Activated CD4-positive, alpha-beta T cell treated with anti-CD3 and anti-CD28 coated beads for 48 hours (primary cell): ENCODE measurements around the gene MYLK2.
A peak's percentile ranks its signal among the peaks of the same experiment; 100 is the strongest.
"Not testable (repeated sequence)": the region's sequence is repeated elsewhere in the genome, so short reads cannot be mapped to it uniquely, and the experiment has no call there.

Experiments
- DNase-seq: peaks from one replicate; pipeline ENCODE4 v3.0.0-alpha.2; 2020

MYLK2 gene

GRCh38 chr20:31816221-31816620 lies 2.9 kb upstream of the MYLK2 start:
- no peak for DNase-seq

- no peak for DNase-seq
Observed at GRCh38 chr20:31817461-31817860, 1.7 kb upstream of the MYLK2 start.

- no peak for DNase-seq
Observed at GRCh38 chr20:31818376-31818908, 714 bp upstream of the MYLK2 start.

GRCh38 chr20:31820228-31820627 lies 1.1 kb downstream of the MYLK2 start:
- no peak for DNase-seq

GRCh38 chr20:31821427-31821826 lies 2.3 kb downstream of the MYLK2 start:
- DNase-seq: no peak

GRCh38 chr20:31822421-31823330 lies 3.5 kb downstream of the MYLK2 start:
- DNase-seq: peak; percentile 81

GRCh38 chr20:31823360-31824124 lies 4.4 kb downstream of the MYLK2 start:
- DNase-seq: no peak

- no peak for DNase-seq
Observed at GRCh38 chr20:31824125-31824485, 4.9 kb downstream of the MYLK2 start.

GRCh38 chr20:31824554-31825313 lies 5.6 kb downstream of the MYLK2 start:
- no peak for DNase-seq

- DNase-seq: no peak
Observed at GRCh38 chr20:31826074-31826473, 6.9 kb downstream of the MYLK2 start.

GRCh38 chr20:31827059-31827458 lies 7.9 kb downstream of the MYLK2 start:
- no peak for DNase-seq

GRCh38 chr20:31828016-31828415 lies 8.9 kb downstream of the MYLK2 start:
- DNase-seq: not testable (repeated sequence)

- DNase-seq: no peak
Observed at GRCh38 chr20:31829731-31830130, 10.6 kb downstream of the MYLK2 start.

- DNase-seq: no peak
Observed at GRCh38 chr20:31830406-31830981, 11.3 kb downstream of the MYLK2 start.

- DNase-seq: no peak
Observed at GRCh38 chr20:31831211-31831610, 12.1 kb downstream of the MYLK2 start.

GRCh38 chr20:31831771-31832306 lies 12.7 kb downstream of the MYLK2 start:
- no peak for DNase-seq

- DNase-seq: peak; percentile 78
Observed at GRCh38 chr20:31833130-31833930, 14.2 kb downstream of the MYLK2 start.

- DNase-seq: no peak
Observed at GRCh38 chr20:31833931-31834521, 14.9 kb downstream of the MYLK2 start.

- DNase-seq: no peak
Observed at GRCh38 chr20:31835554-31835953, 16.4 kb downstream of the MYLK2 start.

- no peak for DNase-seq
Observed at GRCh38 chr20:31835977-31836852, 17.1 kb downstream of the MYLK2 start.
